Stromal cell of bone marrow (primary cell): ENCODE results near the gene AQP12A.

ENCODE experiments used
- DNase-seq: peaks from one replicate; pipeline ENCODE4 v3.0.0-alpha.2; 2012; ENCODE audit warnings: low read depth

The AQP12A gene

DNA sequence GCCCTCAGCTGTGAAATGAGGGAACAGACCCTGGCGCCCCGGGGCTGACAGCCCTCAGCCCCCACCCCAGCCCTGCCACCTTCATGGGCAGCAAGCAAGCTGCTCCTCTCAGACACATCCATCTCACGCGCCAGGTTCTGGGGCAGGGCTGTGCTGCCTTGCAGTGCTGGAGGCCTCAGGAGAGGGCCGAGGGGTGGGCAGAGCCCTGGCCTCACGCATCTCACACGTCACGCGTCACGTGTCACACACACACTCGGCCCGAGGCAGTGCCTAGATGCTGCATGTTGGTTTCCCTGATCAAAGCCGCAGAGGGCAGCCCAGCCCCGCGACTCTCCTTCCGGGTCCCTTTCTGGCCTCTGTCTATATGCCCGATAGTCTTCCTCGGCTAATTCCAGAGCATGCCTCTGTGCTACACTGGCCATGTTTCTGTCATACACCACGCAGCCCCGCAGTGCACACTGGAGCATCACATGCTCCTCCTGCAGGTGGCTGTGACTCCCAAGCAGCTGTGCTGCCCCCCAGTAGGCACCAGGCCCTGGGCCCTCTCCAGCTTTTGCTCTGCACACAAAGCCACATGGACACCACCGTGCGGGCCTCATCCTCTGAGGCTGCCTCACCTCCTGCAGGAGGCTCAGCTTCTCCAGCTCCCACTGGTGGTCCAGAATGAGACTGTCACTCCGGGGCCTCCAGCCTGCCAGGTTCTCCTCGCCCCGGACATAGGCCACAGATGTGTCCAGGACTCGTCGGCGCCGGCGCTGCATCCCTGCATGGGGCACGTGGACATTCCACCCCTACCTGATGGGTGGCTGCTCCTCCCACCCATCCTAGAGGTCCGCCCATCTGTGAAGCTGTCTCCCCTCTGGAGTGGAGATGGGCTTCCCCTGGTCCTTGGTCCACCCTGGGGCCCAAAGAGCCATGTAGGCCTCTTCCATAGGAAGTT, 31.4 kb downstream of the AQP12A start:
- DNase-seq, result no peak

GRCh38 chr2:240723851-240724250, 32.2 kb downstream of the AQP12A start:
- DNase-seq, result no peak

DNA sequence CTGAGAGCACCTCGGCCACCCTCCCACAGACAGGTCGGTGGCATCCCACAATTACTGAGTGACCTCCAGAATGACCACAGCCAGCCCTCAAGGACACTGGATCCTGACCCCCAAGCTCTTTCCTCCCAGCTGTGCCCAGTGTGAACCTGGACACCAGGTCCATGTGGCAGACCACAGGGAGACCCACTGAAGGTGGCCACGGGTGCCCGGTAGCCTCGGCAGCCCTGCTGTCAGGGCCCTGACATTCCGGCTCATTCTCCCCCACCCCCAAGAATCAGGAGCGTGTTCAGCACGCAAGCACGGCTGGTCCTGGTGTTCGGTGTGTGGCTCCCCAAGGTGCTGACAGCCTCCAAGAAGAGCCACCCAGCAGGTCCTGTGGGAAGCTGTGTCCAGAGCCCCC, 32.8 kb downstream of the AQP12A start:
- no peak for DNase-seq

- DNase-seq, result no peak
Observed at GRCh38 chr2:240725266-240725665, 33.6 kb downstream of the AQP12A start.

GRCh38 chr2:240725671-240726070, 34.0 kb downstream of the AQP12A start:
- DNase-seq, result no peak

GRCh38 chr2:240726876-240727275, 35.2 kb downstream of the AQP12A start:
- DNase-seq, result no peak

DNA sequence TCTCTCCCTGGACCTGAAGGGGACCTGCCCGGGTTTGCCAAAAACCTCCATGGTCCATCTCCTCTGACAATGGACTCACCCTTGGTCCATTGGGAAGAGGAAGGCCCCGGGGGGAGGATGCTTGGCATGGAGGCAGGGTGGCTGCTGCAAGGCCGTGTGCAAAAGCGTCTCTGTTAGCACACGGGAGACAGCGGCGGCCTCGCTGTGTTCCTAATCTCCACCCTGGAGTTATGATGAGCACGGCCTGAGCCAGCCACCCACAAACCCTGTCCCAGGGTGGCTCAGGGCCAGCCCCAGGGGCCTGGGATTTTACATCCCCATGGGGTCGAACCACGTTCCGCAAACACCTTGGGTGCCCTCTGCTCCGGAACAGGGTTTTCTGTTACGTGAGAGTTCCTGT, 35.8 kb downstream of the AQP12A start:
- DNase-seq, result no peak

- DNase-seq, result no peak
Observed at GRCh38 chr2:240727913-240728312, 36.2 kb downstream of the AQP12A start.

DNA sequence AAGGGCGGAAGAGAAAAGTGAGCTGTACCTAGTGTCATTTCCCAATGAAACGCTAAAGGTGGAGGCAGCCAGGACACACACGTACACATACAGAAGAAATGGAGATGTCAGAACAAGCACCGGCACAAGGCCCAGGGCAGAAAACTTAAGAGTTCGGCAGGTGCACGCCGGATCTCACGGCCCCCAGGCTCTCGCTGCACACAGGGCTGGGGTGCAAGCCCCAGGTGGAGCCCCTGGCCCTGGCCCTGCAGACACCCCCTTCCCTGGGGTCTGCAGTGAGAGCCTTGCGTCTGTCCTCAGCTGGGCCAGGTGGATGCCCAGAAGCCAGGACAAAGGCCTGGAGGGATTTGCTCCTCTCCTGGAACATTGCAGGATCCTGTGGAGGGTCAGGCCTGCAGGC, 36.7 kb downstream of the AQP12A start:
- DNase-seq, result no peak

GRCh38 chr2:240728827-240729226, 37.2 kb downstream of the AQP12A start:
- no peak for DNase-seq

GRCh38 chr2:240730501-240731177, 39.0 kb downstream of the AQP12A start:
- DNase-seq, result no peak

GRCh38 chr2:240731178-240731545, 39.5 kb downstream of the AQP12A start:
- DNase-seq, result no peak

DNA sequence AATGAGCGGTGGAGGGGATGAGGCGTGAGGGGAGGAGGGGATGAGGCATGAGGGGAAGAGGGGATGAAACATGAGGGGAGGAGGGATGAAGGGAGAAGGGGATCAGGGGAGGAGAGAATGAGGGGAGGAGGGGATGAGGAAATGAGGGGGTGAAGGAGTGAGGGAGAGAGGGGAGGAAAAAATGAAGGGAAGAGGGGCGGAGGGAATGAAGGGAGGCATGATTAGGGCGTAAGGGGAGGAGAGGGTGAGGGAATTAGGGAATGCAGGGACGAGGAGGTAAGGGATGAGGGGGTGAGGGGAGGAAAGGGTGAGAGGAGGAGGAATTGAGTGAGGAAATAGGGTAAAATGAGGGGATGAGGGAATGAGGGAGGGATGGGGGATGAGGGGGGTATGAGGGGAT, 40.5 kb downstream of the AQP12A start:
- DNase-seq, result no peak

GRCh38 chr2:240732911-240733622, 41.4 kb downstream of the AQP12A start:
- no peak for DNase-seq

- no peak for DNase-seq
Observed at GRCh38 chr2:240733803-240734495, 42.3 kb downstream of the AQP12A start.

GRCh38 chr2:240734756-240735155, 43.1 kb downstream of the AQP12A start:
- DNase-seq, result no peak

- no peak for DNase-seq
Observed at GRCh38 chr2:240735476-240735875, 43.8 kb downstream of the AQP12A start.

DNA sequence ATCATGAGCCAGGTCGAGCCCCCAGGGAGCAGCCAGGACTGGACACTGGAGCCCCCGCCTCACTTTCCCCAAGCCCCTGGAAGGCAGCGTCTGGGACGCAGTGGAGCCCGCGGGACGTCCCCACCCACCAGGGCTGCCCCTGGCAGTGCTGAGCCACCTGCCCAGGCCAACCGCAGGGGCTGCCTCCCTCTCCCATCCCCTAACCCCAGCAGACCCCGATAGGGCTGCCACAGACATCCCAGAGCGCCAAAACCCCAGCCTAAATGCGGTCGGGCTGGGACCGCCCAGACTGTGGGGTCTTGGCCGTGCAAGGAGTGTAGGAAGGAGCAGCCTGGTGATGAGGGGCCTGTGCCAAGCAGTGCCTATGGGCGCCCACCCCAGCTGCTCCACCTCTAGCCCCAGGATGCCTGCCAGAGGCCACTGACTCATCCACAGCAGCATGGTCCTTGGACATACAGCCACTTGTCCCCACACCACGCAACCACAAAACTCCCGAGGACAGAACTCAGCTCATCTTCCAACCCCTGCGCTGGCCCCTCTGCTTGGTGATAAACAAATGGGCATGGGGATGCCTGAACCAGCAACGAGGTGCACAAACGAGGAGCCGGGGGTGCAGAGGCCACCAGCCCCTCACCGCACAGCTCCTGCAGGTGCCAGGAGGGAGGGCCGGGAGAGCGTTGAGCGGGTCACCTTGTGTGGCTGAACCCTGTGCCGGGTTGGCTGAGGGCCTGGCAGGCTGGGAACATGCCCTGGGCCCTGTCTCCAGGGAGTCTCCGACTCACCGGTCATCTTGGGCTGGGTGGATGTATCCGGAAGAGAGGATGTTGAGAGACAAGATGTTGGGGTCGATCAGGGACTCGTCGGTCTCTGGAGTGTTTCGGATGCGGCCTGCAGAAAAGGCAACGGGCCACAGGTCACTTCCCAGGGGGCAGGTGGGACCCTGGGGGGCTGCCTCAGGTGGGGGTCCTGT, 44.9 kb downstream of the AQP12A start:
- DNase-seq, result no peak

DNA sequence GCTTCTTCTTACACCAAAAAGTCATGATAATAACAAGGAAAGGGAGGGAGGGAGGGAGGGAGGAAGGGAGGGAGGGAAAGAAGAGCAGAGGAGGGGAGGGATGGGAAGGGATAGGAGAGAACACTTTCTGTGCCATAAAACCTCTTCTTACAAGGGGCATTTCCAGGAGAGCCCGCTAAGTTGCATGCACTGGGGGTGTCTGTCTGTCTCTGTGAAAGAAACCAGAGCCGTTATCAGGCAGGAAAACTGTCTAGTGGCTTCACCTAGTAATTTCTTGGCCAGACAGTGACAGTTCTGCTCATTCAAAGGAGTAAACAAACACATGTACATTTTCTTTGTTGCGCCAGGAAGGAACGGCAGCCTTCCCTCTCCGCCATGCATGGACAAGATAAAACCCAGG, 45.8 kb downstream of the AQP12A start:
- no peak for DNase-seq

- DNase-seq, result no peak
Observed at GRCh38 chr2:240737958-240738357, 46.3 kb downstream of the AQP12A start.

GRCh38 chr2:240739797-240740196, 48.1 kb downstream of the AQP12A start:
- no peak for DNase-seq
